Left lung (tissue), 10 donors: ENCODE measurements around the gene IYD. TPM values are rescaled to one million over a fixed set of nuclear protein-coding genes. Genes with fewer than 3 reads are reported as not detected.

ENCODE experiments used
- ATAC-seq: fragments of 200-7000 bp; cut with Tn5 transposase; one replicate; pipeline ENCODE4 v1.9.1; 2020; ENCODE audit warnings: moderate library complexity
- DNase-seq, 4 donors: peaks; one replicate each; pipeline ENCODE4 v3.0.0-alpha.2; 2013 to 2020
- H3K27ac ChIP-seq, 2 donors: fragments of 200-600 bp; sonication (generic) in 1 of 2; one replicate each; pipeline versions ENCODE4 v1.5.0 to v1.8.0; 2020 to 2021
- H3K27me3 ChIP-seq, 2 donors: fragments of 200-600 bp; sonication (generic) in 1 of 2; one replicate each; pipeline versions ENCODE4 v1.5.0 to v1.8.0; 2020 to 2021
- H3K36me3 ChIP-seq, 2 donors: fragments of 200-600 bp; sonication (generic) in 1 of 2; one replicate each; pipeline versions ENCODE4 v1.5.0 to v1.8.0; 2020 to 2021
- H3K4me1 ChIP-seq, 2 donors: fragments of 200-600 bp; one replicate each; pipeline ENCODE4 v1.8.0; 2021
- H3K4me3 ChIP-seq, 2 donors: fragments of 200-600 bp; sonication (generic) in 1 of 2; one replicate each; pipeline versions ENCODE4 v1.5.0 to v1.8.0; 2020 to 2021; ENCODE audit warnings: mild to moderate bottlenecking in 1 of 2
- H3K9me3 ChIP-seq, 2 donors: fragments of 200-600 bp; sonication (generic) in 1 of 2; one replicate each; pipeline versions ENCODE4 v1.5.0 to v1.8.0; 2020 to 2021
- CTCF ChIP-seq, 2 donors: fragments of 200-600 bp; sonication (generic) in 1 of 2; IDR thresholded peaks; one replicate each; pipeline versions ENCODE4 v1.5.0 to v1.8.0; 2021; ENCODE audit warnings: antibody characterized with exemption in 2 of 2
- intact Hi-C, 2 donors: fragments of 100-400 bp; cut with DNase I; formaldehyde crosslinking; loops; one replicate each; pipeline versions ENCODE4 v1.11.2 to v1.14.2; 2022
- polyA plus RNA-seq, 6 donors: library from polyadenylated mRNA; unstranded; fragments of 120-200 nt; gene quantifications; one replicate each; pipeline ENCODE4 v1.2.1, GENCODE V29; 2013; ENCODE audit not compliant: insufficient read length in 6 of 6
- total RNA-seq, 2 donors: library from RNA; stranded (reverse); fragmentation: NEBNext Ultra II Directional; extraction: Animal tissue kit (Norgen Biotek cat#: 25700); gene quantifications; one replicate each; pipeline ENCODE4 v1.2.1, GENCODE V29; 2021
- donor health status: DM: no; HTN: yes; CAD: no.
- donor health status: DM: no; HTN: no; CAD: no.

IYD gene
- total and polyA plus RNA-seq, 8 donors: 1.3 to 7.7 (median 2.9) TPM

- no peak for DNase-seq
- intact Hi-C loops: no loop called here
- Histone ChIP-seq H3K27ac (no peak overlapping the region), H3K27me3 (no peaks in the 10 kb centered on the region), H3K36me3 (no peaks in the 10 kb centered on the region), H3K4me1 (no peaks in the 10 kb centered on the region), H3K9me3 (no peaks in the 10 kb centered on the region), H3K4me3 (no peak overlapping the region)
- ATAC-seq: no peak
- no peak for TF ChIP-seq CTCF (IDR thresholded peaks at IDR 0.05)
These were observed 26.7 kb upstream of the IYD start for GRCh38 chr6:150342126-150342525.

- Histone ChIP-seq H3K27ac (no peak overlapping the region), H3K4me1 (no peaks in the 10 kb centered on the region), H3K9me3 (no peaks in the 10 kb centered on the region), H3K27me3 (no peaks in the 10 kb centered on the region), H3K4me3 (no peak overlapping the region), H3K36me3 (no peaks in the 10 kb centered on the region)
- no peak for TF ChIP-seq CTCF (IDR thresholded peaks at IDR 0.05)
- peak; percentile 73 for ATAC-seq
- peak in 1 of 4 donors; percentile 43 for DNase-seq
- intact Hi-C loops: no loop called here
These were observed 25.4 kb upstream of the IYD start for GRCh38 chr6:150343434-150343833.

GRCh38 chr6:150345781-150346180 lies 23.0 kb upstream of the IYD start:
- no peaks in the 10 kb centered on the region for H3K36me3 ChIP-seq
- no peaks in the 10 kb centered on the region for H3K4me1 ChIP-seq
- no peak for DNase-seq
- TF ChIP-seq CTCF (IDR thresholded peaks at IDR 0.05): no peak
- no peaks in the 10 kb centered on the region for H3K27me3 ChIP-seq
- intact Hi-C loops: no loop called here
- no peak overlapping the region for H3K4me3 ChIP-seq
- H3K9me3 ChIP-seq: no peaks in the 10 kb centered on the region
- no peak for ATAC-seq
- no peak overlapping the region for H3K27ac ChIP-seq

- no peaks in the 10 kb centered on the region for H3K36me3 ChIP-seq
- intact Hi-C loops: no loop called here
- DNase-seq: peak in 1 of 4 donors; percentile 35
These were observed 22.5 kb upstream of the IYD start for GRCh38 chr6:150346346-150346745.

GRCh38 chr6:150347845-150348244 lies 21.0 kb upstream of the IYD start:
- intact Hi-C loops: no loop called here
- H3K36me3 ChIP-seq: no peaks in the 10 kb centered on the region

More at GRCh38 chr6:150346346-150346745, 22.5 kb upstream of the IYD start:
- Histone ChIP-seq H3K4me1 (no peaks in the 10 kb centered on the region), H3K27me3 (no peaks in the 10 kb centered on the region), H3K27ac (no peak overlapping the region), H3K9me3 (no peaks in the 10 kb centered on the region), H3K4me3 (no peak overlapping the region)
- no peak for TF ChIP-seq CTCF (IDR thresholded peaks at IDR 0.05)
- no peak for ATAC-seq

More at GRCh38 chr6:150347845-150348244, 21.0 kb upstream of the IYD start:
- Histone ChIP-seq H3K27ac (no peak overlapping the region), H3K4me3 (no peak overlapping the region), H3K4me1 (no peaks in the 10 kb centered on the region), H3K27me3 (no peaks in the 10 kb centered on the region), H3K9me3 (no peaks in the 10 kb centered on the region)
- DNase-seq (no peak), ATAC-seq (no peak)
- no peak for TF ChIP-seq CTCF (IDR thresholded peaks at IDR 0.05)
